PFSK-1 (cell line): ENCODE measurements around the gene MIDN.

Experiments used
- FOXP2 ChIP-seq: optimal IDR thresholded peaks from 2 replicates; pipeline ENCODE3; 2011; ENCODE audit warnings: borderline replicate concordance, control low read depth, inconsistent platforms; ENCODE audit not compliant: insufficient read depth; ENCODE audit errors: extremely low read length, extremely low read depth
- POLR2AphosphoS5 ChIP-seq: IDR thresholded peaks from 2 replicates; pipeline ENCODE4 v1.6.1; 2012; ENCODE audit warnings: low read depth, mild to moderate bottlenecking, control low read depth, low read length, moderate library complexity
- SIN3A ChIP-seq: IDR thresholded peaks from 2 replicates; pipeline ENCODE4 v1.6.1; 2012; ENCODE audit warnings: mild to moderate bottlenecking, low read length, moderate library complexity, borderline replicate concordance; ENCODE audit not compliant: insufficient read depth
- TAF1 ChIP-seq: IDR thresholded peaks from 2 replicates; pipeline ENCODE4 v1.6.1; 2012; ENCODE audit warnings: low read length, control low read depth, borderline replicate concordance; ENCODE audit not compliant: insufficient read depth
- TF ChIP-seq, protein P1 (sequence below), 2 experiments: IDR thresholded peaks; 2 replicates each; pipeline versions ENCODE4 v1.6.1 to v1.8.0; 2011 to 2012; ENCODE audit warnings: low read depth in 2 of 2, low read length in 2 of 2, control low read depth in 1 of 2, inconsistent platforms in 1 of 2, mild to moderate bottlenecking in 1 of 2, moderate library complexity in 1 of 2; ENCODE audit not compliant: insufficient read depth in 1 of 2

The MIDN gene

DNA sequence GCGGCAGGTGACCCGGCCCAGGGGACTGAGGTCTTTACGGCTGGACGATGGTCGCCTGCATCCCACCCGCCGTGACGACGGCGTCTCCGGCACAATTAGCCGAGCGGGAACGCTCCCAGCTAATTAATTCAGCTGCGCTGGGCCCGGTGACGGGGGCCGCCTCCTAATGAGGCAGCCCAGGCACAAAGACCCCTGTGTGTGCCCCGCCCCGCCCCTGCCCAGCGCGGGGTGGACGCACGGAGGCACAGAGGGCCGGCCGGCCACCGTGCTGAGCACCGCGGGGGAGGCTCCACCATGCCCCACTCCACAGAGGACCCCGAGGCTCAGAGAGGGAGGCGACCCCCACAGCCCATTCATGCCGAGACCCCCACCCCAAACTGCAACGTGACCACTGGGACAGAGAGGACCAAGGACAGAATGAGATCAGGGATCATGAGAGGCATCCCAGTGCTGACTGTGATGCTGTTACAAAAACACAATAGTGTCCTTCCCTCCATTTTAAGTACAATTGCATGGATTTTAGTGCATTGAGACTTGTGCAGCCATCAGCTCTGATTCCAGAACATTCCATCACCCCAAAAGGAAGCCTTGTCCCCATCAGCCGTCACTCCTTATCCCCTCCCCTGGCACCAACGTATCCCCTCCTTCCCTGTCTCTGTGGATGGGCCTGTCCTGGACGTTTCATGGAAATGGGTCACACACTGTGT lies 54.3 kb downstream of the MIDN start:
- TF ChIP-seq, protein P1, sequence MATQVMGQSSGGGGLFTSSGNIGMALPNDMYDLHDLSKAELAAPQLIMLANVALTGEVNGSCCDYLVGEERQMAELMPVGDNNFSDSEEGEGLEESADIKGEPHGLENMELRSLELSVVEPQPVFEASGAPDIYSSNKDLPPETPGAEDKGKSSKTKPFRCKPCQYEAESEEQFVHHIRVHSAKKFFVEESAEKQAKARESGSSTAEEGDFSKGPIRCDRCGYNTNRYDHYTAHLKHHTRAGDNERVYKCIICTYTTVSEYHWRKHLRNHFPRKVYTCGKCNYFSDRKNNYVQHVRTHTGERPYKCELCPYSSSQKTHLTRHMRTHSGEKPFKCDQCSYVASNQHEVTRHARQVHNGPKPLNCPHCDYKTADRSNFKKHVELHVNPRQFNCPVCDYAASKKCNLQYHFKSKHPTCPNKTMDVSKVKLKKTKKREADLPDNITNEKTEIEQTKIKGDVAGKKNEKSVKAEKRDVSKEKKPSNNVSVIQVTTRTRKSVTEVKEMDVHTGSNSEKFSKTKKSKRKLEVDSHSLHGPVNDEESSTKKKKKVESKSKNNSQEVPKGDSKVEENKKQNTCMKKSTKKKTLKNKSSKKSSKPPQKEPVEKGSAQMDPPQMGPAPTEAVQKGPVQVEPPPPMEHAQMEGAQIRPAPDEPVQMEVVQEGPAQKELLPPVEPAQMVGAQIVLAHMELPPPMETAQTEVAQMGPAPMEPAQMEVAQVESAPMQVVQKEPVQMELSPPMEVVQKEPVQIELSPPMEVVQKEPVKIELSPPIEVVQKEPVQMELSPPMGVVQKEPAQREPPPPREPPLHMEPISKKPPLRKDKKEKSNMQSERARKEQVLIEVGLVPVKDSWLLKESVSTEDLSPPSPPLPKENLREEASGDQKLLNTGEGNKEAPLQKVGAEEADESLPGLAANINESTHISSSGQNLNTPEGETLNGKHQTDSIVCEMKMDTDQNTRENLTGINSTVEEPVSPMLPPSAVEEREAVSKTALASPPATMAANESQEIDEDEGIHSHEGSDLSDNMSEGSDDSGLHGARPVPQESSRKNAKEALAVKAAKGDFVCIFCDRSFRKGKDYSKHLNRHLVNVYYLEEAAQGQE (IDR thresholded peaks at IDR 0.05; ENCODE audit: insufficient read depth in 1 of 2, low read depth in 2 of 2, low read length in 2 of 2): no peak
- TF ChIP-seq FOXP2 (no peak), SIN3A (no peak), TAF1 (no peak), POLR2AphosphoS5 (no peak)

DNA sequence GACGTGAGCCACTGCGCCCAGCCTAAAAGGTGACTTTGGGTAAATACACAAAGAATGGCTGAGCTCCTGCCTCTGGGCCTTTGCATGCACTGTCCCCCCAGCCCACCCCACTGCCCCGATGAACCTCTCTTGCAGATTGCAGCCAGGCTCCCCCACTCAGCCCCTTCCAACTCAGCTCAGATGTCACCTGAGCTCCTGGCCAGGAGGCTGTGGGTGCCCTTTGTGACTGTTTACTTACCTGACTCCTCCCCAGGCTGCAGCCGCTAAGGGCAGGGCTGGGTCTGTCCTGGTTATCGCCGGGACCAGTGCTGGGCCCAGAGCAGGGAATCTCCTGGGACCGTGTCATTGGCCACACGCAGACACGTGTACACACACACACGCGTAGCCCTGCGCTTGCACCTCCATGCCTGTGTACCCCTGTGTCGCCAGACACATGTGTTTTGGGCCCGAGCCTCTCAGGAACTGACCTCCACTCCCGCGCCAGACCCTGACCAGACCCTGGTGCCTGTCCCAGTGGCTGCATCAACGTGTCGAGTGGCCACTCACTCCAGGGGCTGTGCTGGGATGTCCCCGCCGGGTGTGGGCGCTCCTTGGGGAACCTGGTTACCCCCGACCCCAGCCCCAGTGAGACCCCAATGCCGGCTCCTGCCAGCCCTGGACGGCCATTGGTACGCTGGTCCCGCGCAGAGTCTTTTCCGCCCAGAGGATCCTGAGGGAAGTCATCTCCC lies 56.0 kb downstream of the MIDN start:
- TF ChIP-seq, protein P1 (IDR thresholded peaks at IDR 0.05; ENCODE audit: insufficient read depth in 1 of 2, low read depth in 2 of 2, low read length in 2 of 2): no peak

DNA sequence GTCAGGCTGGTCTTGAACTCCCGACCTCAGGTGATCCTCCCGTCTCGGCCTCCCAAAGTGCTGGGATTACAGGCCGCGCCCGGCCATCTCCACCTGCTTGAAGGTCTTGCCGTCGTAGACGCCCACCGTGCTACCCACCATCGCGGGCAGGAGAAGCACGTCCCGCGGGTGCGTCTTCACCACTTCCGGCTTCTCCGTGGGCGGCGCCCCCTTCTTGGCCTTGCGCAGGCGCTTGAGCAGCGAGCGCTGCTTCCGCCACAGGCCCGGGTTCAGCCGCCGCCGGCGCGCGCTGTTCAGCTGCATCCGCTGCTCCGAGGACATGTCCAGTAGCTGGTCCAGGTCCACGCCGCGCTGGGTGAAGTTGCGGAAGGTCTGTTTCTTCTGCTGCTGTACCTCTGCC lies 58.9 kb downstream of the MIDN start:
- TF ChIP-seq TAF1: no peak
- no peak for TF ChIP-seq SIN3A
- TF ChIP-seq, protein P1 (IDR thresholded peaks at IDR 0.05; ENCODE audit: insufficient read depth in 1 of 2, low read depth in 2 of 2, low read length in 2 of 2): no peak
- no peak for TF ChIP-seq POLR2AphosphoS5
- TF ChIP-seq FOXP2: no peak

DNA sequence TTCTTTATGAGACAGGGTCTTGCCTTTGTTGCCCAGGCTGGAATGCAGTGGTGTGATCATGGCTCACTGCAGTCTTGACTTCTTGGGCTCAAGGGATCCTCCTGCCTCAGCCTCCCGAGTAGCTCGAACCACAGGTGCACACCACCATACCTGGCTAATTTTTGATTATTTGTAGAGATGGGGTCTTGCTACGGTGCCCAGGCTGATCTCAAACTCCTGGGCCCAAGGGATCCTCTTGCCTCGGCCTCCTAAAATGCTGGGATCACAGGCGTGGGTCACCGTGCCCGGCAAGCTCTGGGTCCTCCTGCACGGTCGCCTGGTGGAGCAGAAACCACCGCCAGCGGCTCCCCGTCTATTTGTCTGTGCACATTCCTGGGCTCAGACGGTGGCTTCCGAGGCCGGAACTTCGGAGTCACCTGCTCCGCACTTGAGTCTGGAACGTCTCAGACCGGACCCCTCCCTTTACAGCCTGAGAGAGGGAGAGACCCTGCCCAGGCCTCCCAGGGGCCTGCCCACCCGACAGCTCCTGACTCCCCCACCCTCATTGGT lies 59.4 kb downstream of the MIDN start:
- TF ChIP-seq POLR2AphosphoS5: no peak
- no peak for TF ChIP-seq TAF1
- TF ChIP-seq, protein P1 (IDR thresholded peaks at IDR 0.05; ENCODE audit: insufficient read depth in 1 of 2, low read depth in 2 of 2, low read length in 2 of 2): no peak
- no peak for TF ChIP-seq SIN3A
- TF ChIP-seq FOXP2: no peak
